Hepatocyte (in vitro differentiated cells): ENCODE measurements around the gene DIABLO. TPM values are rescaled to one million over a fixed set of nuclear protein-coding genes. Genes with fewer than 3 reads are reported as not detected.

ENCODE experiments used
- DNase-seq: peaks from one replicate; pipeline ENCODE4 v3.0.0-alpha.2; 2016; ENCODE audit warnings: low spot score
- H2AFZ ChIP-seq: fragments of 200-600 bp; sonication (generic); 2 replicates; pipeline ENCODE4 v1.6.0; 2016; ENCODE audit warnings: antibody characterized with exemption, mild to moderate bottlenecking
- H3K27ac ChIP-seq: fragments of 200-600 bp; sonication (generic); 2 replicates; pipeline ENCODE4 v1.5.1; 2016; ENCODE audit warnings: mild to moderate bottlenecking
- H3K27me3 ChIP-seq: fragments of 200-600 bp; sonication (generic); 2 replicates; pipeline ENCODE4 v1.6.1; 2016
- H3K36me3 ChIP-seq: fragments of 200-600 bp; sonication (generic); replicated peaks from 2 replicates; pipeline ENCODE4 v1.5.1; 2016; ENCODE audit warnings: low read depth; ENCODE audit not compliant: insufficient read depth
- H3K4me1 ChIP-seq: fragments of 200-600 bp; sonication (generic); 2 replicates; pipeline ENCODE4 v1.5.1; 2016; ENCODE audit warnings: mild to moderate bottlenecking, moderate library complexity; ENCODE audit not compliant: insufficient read depth
- H3K4me2 ChIP-seq: fragments of 200-600 bp; sonication (generic); 2 replicates; pipeline ENCODE4 v1.6.0; 2016
- H3K4me3 ChIP-seq: fragments of 200-600 bp; sonication (generic); 2 replicates; pipeline ENCODE4 v1.5.1; 2016; ENCODE audit warnings: mild to moderate bottlenecking
- H3K79me2 ChIP-seq: fragments of 200-600 bp; sonication (generic); 2 replicates; pipeline ENCODE4 v1.6.0; 2017; ENCODE audit warnings: mild to moderate bottlenecking
- H3K9me2 ChIP-seq: fragments of 200-600 bp; sonication (generic); replicated peaks from 2 replicates; pipeline ENCODE4 v1.6.0; 2017; ENCODE audit warnings: mild to moderate bottlenecking; ENCODE audit not compliant: insufficient read depth
- H3K9me3 ChIP-seq: fragments of 200-600 bp; sonication (generic); 2 replicates; pipeline ENCODE4 v1.5.1; 2016; ENCODE audit warnings: low read depth, mild to moderate bottlenecking
- H4K20me1 ChIP-seq: fragments of 200-600 bp; sonication (generic); 2 replicates; pipeline ENCODE4 v1.6.0; 2016; ENCODE audit warnings: mild to moderate bottlenecking; ENCODE audit not compliant: insufficient read depth, poor library complexity, severe bottlenecking
- CTCF ChIP-seq: fragments of 200-600 bp; sonication (generic); IDR thresholded peaks from 2 replicates; pipeline ENCODE4 v1.5.1; 2016; ENCODE audit warnings: antibody characterized with exemption, mild to moderate bottlenecking; ENCODE audit not compliant: poor library complexity
- EZH2 ChIP-seq: fragments of 200-600 bp; sonication (generic); IDR thresholded peaks from 2 replicates; pipeline ENCODE4 v1.6.1; 2016; ENCODE audit warnings: antibody characterized with exemption, mild to moderate bottlenecking, borderline replicate concordance
- EZH2phosphoT487 ChIP-seq: fragments of 200-600 bp; sonication (generic); IDR thresholded peaks from one replicate; pipeline ENCODE4 v1.6.1; 2018; ENCODE audit warnings: antibody characterized with exemption, mild to moderate bottlenecking, low read depth, moderate library complexity; ENCODE audit not compliant: unreplicated experiment, severe bottlenecking
- WGBS: methylation state at CpG from one replicate; pipeline ENCODE4 v1.1.6; 2016; ENCODE audit warnings: low lambda C conversion rate; ENCODE audit errors: missing lambda C conversion rate; 5-methylcytosine and 5-hydroxymethylcytosine counted together
- polyA plus RNA-seq: library from polyadenylated mRNA; unstranded; fragments of >200 nt; fragmentation: Nextera tagmentation; extraction: Ambion mirVana; gene quantifications from 2 replicates; pipeline ENCODE4 v1.2.1, GENCODE V29; 2016
- total RNA-seq: library from RNA; depleted of rRNA; stranded (reverse); fragments of >200 nt; gene quantifications from 2 replicates; pipeline ENCODE4 v1.2.3, GENCODE V29; 2014

Gene DIABLO
- total RNA-seq = 63.8 and 77.4 TPM in 2 replicates
- 71.8 and 96.5 TPM in 2 replicates for polyA plus RNA-seq

DNA sequence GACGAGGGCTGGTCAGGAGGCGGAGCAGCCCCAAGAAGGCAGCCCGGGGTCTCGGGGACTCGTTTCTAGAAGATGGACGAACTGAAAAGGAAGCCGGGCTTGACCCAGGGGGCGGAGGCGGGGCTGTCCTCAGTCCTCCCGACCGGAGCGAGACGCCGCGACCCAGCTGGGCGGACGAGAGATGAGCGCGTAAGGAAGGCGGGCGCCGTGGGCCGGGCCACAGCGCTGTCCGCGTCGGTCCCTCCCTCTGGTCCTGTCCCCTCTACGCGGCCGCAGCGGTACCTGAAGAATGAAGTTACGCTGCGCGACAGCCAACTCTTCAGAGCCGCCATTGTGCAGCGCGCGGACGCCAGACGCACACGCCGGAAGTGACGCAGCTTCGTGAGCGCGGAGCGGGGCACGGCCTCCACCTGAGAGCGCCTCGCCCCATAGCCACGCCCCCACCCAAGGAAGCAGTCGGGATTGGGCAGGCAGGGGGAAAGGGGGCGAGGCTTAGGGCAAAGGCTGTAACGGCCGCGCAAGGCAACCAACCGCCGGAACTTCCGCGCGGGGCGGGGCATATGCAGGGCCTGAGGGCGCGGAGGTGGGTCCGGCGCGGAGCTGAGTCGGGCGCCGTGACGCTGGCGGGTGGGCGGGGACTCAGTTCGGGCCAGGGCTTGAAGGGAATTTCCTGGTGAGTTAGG is at the start of gene DIABLO:
DIABLO (minus strand) TSS at position 370 of the 683 bp plus-strand sequence; CDS start at position 332, 38 bp downstream.
- peak; percentile 100 for DNase-seq
- H3K9me3 ChIP-seq = no peaks in the 10 kb centered on the region
- H3K4me2 ChIP-seq = peak within 1 kb of the TSS; percentile 90
- WGBS = under 1% methylated on average over 51 of the region's 74 CpGs
- H3K27me3 ChIP-seq = no peaks in the 10 kb centered on the region
- peaks cover 12% of the 10 kb centered on the region for H3K4me1 ChIP-seq
- H2AFZ ChIP-seq = peak within 1 kb of the TSS; percentile 59
- TF ChIP-seq EZH2phosphoT487 (no peak), CTCF (no peak), EZH2 (no peak)
- H3K36me3 ChIP-seq = no peaks in the 10 kb centered on the region
- peak within 1 kb of the TSS; percentile 97 for H3K27ac ChIP-seq
- H4K20me1 ChIP-seq = peaks cover 9% of the 10 kb centered on the region
- H3K9me2 ChIP-seq = no peaks in the 10 kb centered on the region
- H3K79me2 ChIP-seq = peaks cover 43% of the 10 kb centered on the region
- H3K4me3 ChIP-seq = peak within 1 kb of the TSS; percentile 34

- Histone ChIP-seq H3K36me3 (no peaks in the 10 kb centered on the region), H3K4me1 (peaks cover 8% of the 10 kb centered on the region), H3K27ac (no peak overlapping the region), H3K9me3 (no peaks in the 10 kb centered on the region), H2AFZ (no peak overlapping the region), H3K27me3 (no peaks in the 10 kb centered on the region), H3K79me2 (no peaks in the 10 kb centered on the region), H3K4me2 (no peak overlapping the region), H3K9me2 (no peaks in the 10 kb centered on the region), H3K4me3 (no peak overlapping the region), H4K20me1 (no peaks in the 10 kb centered on the region)
- WGBS = 87% methylated on average over 8 of the region's 8 CpGs
- DNase-seq = no peak
- no peak for TF ChIP-seq EZH2phosphoT487
- TF ChIP-seq CTCF = no peak
- TF ChIP-seq EZH2 = no peak
Measured at GRCh38 chr12:122275459-122275858, 49.6 kb upstream of the DIABLO start.

- TF ChIP-seq EZH2 = no peak
- no peak for TF ChIP-seq EZH2phosphoT487
- no peak for TF ChIP-seq CTCF
- peak within 1 kb of the TSS; percentile 96 for H2AFZ ChIP-seq
- DNase-seq = peak; percentile 99
- no peaks in the 10 kb centered on the region for H3K9me2 ChIP-seq
- H4K20me1 ChIP-seq = no peaks in the 10 kb centered on the region
- peak within 1 kb of the TSS; percentile 88 for H3K4me2 ChIP-seq
- no peaks in the 10 kb centered on the region for H3K36me3 ChIP-seq
- H3K4me3 ChIP-seq = peak within 1 kb of the TSS; percentile 74
- H3K4me1 ChIP-seq = peaks cover 6% of the 10 kb centered on the region
- H3K27me3 ChIP-seq = no peaks in the 10 kb centered on the region
- H3K9me3 ChIP-seq = no peaks in the 10 kb centered on the region
- H3K79me2 ChIP-seq = peaks cover 21% of the 10 kb centered on the region
- peak within 1 kb of the TSS; percentile 92 for H3K27ac ChIP-seq
- under 1% methylated on average over 55 of the region's 56 CpGs for WGBS
Measured at GRCh38 chr12:122266230-122266901, 40.5 kb upstream of the DIABLO start, which contains the start of gene VPS33A. TSS of gene VPS33A (minus strand) at chr12:122266494. CDS start at chr12:122266408, 86 bp downstream.
